Activated CD8-positive, alpha-beta T cell treated with anti-CD3 and anti-CD28 coated beads, Interleukin-2, amount 10 ng/mL, durations not matched to agents 7 days and 5 days (primary cell): ENCODE data around the gene EHD1. TPM values are rescaled to one million over a fixed set of nuclear protein-coding genes. Genes with fewer than 3 reads are reported as not detected.
"Not testable (repeated sequence)": the region's sequence is repeated elsewhere in the genome, so short reads cannot be mapped to it uniquely, and the experiment has no call there.

ENCODE experiments used
- ATAC-seq: fragments of 150-1000 bp; cut with Tn5 transposase; one replicate; pipeline ENCODE4 v1.10.0; 2021; ENCODE audit warnings: moderate library complexity
- CTCF ChIA-PET: fragments of 350-600 bp; sonication (Branson Sonifier 250); formaldehyde crosslinking; loops from one replicate; lab custom pipeline; 2021; ENCODE audit warnings: antibody characterized with exemption; lab: Charles Lee
- POLR2A ChIA-PET: fragments of 350-600 bp; sonication (Branson Sonifier 250); formaldehyde crosslinking; loops from one replicate; lab custom pipeline; 2021; ENCODE audit warnings: antibody characterized with exemption; lab: Charles Lee
- DNase-seq: peaks from one replicate; pipeline ENCODE4 v3.0.0-alpha.2; 2020
- H3K27ac Mint-ChIP-seq: one replicate; pipeline ENCODE4 v1.8.0; 2021; ENCODE audit warnings: mild to moderate bottlenecking, mixed read lengths
- H3K27me3 Mint-ChIP-seq: one replicate; pipeline ENCODE4 v1.8.0; 2021; ENCODE audit warnings: low read depth, mixed read lengths
- H3K36me3 Mint-ChIP-seq: one replicate; pipeline ENCODE4 v1.8.0; 2021; ENCODE audit warnings: low read depth, mixed read lengths
- H3K4me1 Mint-ChIP-seq: one replicate; pipeline ENCODE4 v1.8.0; 2021; ENCODE audit warnings: low read depth, mixed read lengths
- H3K4me3 Mint-ChIP-seq: one replicate; pipeline ENCODE4 v1.8.0; 2021; ENCODE audit warnings: mild to moderate bottlenecking, mixed read lengths
- H3K9me3 Mint-ChIP-seq: one replicate; pipeline ENCODE4 v1.8.0; 2022; ENCODE audit warnings: mixed read lengths; ENCODE audit not compliant: insufficient read depth
- total RNA-seq, 2 experiments: library from RNA; stranded (reverse); gene quantifications; one replicate each; pipeline ENCODE4 v1.2.3, GENCODE V29; 2021

The EHD1 gene
- total RNA-seq, 2 experiments from 2014 or later: 145 to 150 TPM

DNA sequence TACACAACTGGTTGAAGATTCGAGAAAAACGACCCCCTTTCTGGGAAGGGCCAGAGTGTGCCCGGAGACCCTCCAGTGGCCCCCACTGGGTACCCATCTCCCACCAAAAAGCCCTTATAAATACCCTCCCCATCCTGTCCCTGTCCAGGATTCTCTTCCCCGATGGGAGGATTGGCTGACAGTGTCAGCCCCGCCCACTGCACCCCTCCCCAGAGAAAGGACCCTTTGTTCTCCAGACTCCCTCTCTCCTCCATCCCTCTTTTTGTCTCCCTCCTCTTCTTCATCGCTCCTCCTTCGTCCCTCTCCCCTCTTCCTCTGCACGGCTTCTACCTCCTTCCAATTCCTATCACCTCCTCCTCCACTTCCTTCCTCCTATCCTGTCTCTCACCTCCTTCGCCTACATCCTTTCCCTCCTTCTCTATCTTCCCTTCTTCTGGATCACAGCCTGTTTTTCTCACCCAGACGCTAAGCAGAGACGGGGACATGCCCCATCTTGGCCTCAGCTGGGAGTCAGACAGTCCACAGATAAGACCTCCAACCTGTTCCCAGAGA lies 54.8 kb downstream of the EHD1 start:
- ChIA-PET CTCF (no interaction called here), POLR2A (no interaction called here)
- no peak overlapping the region for H3K27ac Mint-ChIP-seq
- ATAC-seq (no peak), DNase-seq (no peak)
- no peaks in the 10 kb centered on the region for H3K36me3 Mint-ChIP-seq
- no peak overlapping the region for H3K4me3 Mint-ChIP-seq
- H3K27me3 Mint-ChIP-seq: no peaks in the 10 kb centered on the region
- no peaks in the 10 kb centered on the region for H3K9me3 Mint-ChIP-seq
- H3K4me1 Mint-ChIP-seq: no peaks in the 10 kb centered on the region

GRCh38 chr11:64817476-64817875 lies 60.9 kb downstream of the EHD1 start:
- CTCF ChIA-PET: interaction anchor here (1.2 kb wide), 1 partner anchor 26 kb away, joined by 3 read pairs; the partner anchor contains the start of gene CDC42BPG
- no peak for ATAC-seq
- H3K4me3 Mint-ChIP-seq: no peak overlapping the region

GRCh38 chr11:64815433-64815832 lies 63.0 kb downstream of the EHD1 start:
- H3K36me3 Mint-ChIP-seq, ATAC-seq, H3K4me1 Mint-ChIP-seq, H3K27ac Mint-ChIP-seq, DNase-seq, H3K9me3 Mint-ChIP-seq, CTCF ChIA-PET, H3K27me3 Mint-ChIP-seq, H3K4me3 Mint-ChIP-seq: not testable (repeated sequence)
- POLR2A ChIA-PET: interaction anchor here (1.0 kb wide), 1 partner anchor 90 kb away, joined by 3 read pairs; no protein-coding TSS in a partner anchor

More at GRCh38 chr11:64817476-64817875, 60.9 kb downstream of the EHD1 start:
- no peaks in the 10 kb centered on the region for H3K9me3 Mint-ChIP-seq
- no peaks in the 10 kb centered on the region for H3K27me3 Mint-ChIP-seq
- H3K36me3 Mint-ChIP-seq: no peaks in the 10 kb centered on the region
- POLR2A ChIA-PET: no interaction called here
- H3K27ac Mint-ChIP-seq: peak overlapping the region; percentile 40
- no peak for DNase-seq
- no peaks in the 10 kb centered on the region for H3K4me1 Mint-ChIP-seq

- Mint-ChIP-seq H3K27me3 (no peaks in the 10 kb centered on the region), H3K36me3 (peaks cover under 1% of the 10 kb centered on the region), H3K9me3 (no peaks in the 10 kb centered on the region), H3K4me1 (peaks cover 13% of the 10 kb centered on the region), H3K27ac (no peak overlapping the region), H3K4me3 (no peak overlapping the region)
- ATAC-seq (no peak), DNase-seq (no peak)
- CTCF ChIA-PET: no interaction called here
- POLR2A ChIA-PET: no interaction called here
Observed at GRCh38 chr11:64814712-64815187, 63.7 kb downstream of the EHD1 start.

DNA sequence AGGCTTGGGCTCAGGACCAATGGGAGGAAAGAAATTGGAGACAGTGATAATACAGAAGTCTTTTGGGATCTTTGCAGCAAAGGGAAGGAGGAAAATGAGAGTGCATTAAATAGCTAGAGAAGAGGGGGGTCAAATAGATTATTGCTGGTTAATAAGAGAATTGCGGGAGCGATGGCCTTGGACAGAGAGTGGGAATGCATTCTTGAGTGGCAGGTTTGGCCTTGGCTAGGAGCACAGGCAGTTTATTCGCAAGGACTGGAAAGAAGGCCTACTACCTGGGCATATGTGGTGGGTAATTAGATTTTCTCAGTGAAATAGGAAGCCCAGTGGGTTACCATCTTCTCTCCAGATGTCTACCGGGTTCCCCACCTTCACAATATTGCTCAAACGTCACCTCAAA lies 64.6 kb downstream of the EHD1 start:
- ChIA-PET POLR2A (no interaction called here), CTCF (interaction anchor here (0.7 kb wide), 1 partner anchor 1742 kb away, joined by 3 read pairs; no protein-coding TSS in a partner anchor)
- H3K4me3 Mint-ChIP-seq: no peak overlapping the region
- H3K27me3 Mint-ChIP-seq: no peaks in the 10 kb centered on the region
- peaks cover 7% of the 10 kb centered on the region for H3K36me3 Mint-ChIP-seq
- ATAC-seq (no peak), DNase-seq (no peak)
- H3K27ac Mint-ChIP-seq: no peak overlapping the region
- peaks cover 22% of the 10 kb centered on the region for H3K4me1 Mint-ChIP-seq
- no peaks in the 10 kb centered on the region for H3K9me3 Mint-ChIP-seq

- peaks cover 31% of the 10 kb centered on the region for H3K4me1 Mint-ChIP-seq
- H3K27ac Mint-ChIP-seq: peak overlapping the region; percentile 88
- ATAC-seq: peak; percentile 69
- no peaks in the 10 kb centered on the region for H3K27me3 Mint-ChIP-seq
- H3K9me3 Mint-ChIP-seq: no peaks in the 10 kb centered on the region
- CTCF ChIA-PET: interaction anchor here (0.6 to 2.1 kb wide), 7 partner anchors 17 to 204 kb away, joined by 3 to 8 read pairs (median 3); partner anchors contain the start of genes ARL2 and SF1
- peak overlapping the region; percentile 98 for H3K4me3 Mint-ChIP-seq
- peaks cover 21% of the 10 kb centered on the region for H3K36me3 Mint-ChIP-seq
- DNase-seq: peak; percentile 76
- POLR2A ChIA-PET: interaction anchor here (0.7 to 2.0 kb wide), 6 partner anchors 34 to 487 kb away, joined by 3 to 6 read pairs (median 3); partner anchors contain the start of genes MRPL49 and RASGRP2
Observed at GRCh38 chr11:64810891-64811272, 67.5 kb downstream of the EHD1 start.

DNA sequence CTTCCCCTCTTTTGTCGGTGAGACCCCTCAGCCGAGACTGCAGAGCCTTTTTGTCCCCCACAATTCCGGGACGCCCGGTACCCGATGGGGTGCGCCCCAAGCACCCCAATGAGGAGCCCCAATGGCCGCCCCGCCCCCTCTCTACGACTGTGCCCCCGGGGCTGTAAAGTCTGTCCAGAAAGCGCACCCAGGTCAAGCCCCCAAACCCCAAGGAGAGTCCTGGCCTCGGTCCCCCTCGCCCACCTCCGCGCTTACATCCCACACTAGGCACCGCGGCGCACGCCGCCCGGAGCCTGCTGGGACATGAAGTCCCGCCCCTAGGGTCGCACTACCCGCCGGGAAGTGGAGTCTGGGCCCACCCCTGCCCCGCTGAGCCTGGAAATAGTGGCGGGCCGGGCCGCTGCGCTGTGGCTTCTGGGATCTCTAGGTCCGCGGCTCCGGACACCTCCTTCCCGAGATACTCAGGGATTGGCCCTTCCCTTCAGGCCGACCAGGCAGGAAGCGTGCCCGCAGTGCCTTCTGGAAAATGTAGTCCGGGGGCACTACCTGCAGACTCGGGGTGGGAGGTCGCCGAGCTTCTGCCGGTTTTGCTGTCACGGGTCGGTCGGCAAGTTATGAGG lies 68.0 kb downstream of the EHD1 start, which contains the start of gene MEN1:
Gene MEN1 (minus strand): TSS at position 281 of the 620 bp plus-strand sequence. CDS start 442 bp downstream, outside the sequence.
- CTCF ChIA-PET: interaction anchor here (0.8 to 2.1 kb wide), 6 partner anchors 18 to 204 kb away, joined by 3 to 8 read pairs (median 3); partner anchors contain the start of genes ARL2 and SF1

GRCh38 chr11:64809781-64810241 lies 68.6 kb downstream of the EHD1 start:
- H3K36me3 Mint-ChIP-seq: peaks cover 25% of the 10 kb centered on the region
- H3K4me1 Mint-ChIP-seq: peaks cover 31% of the 10 kb centered on the region
- peak overlapping the region; percentile 98 for H3K4me3 Mint-ChIP-seq
- POLR2A ChIA-PET: interaction anchor here (2.0 kb wide), 1 partner anchor 65 kb away, joined by 6 read pairs; the partner anchor contains the start of gene RASGRP2
- H3K9me3 Mint-ChIP-seq: no peaks in the 10 kb centered on the region
- CTCF ChIA-PET: interaction anchor here (0.6 to 2.1 kb wide), 5 partner anchors 22 to 198 kb away, joined by 3 to 8 read pairs (median 3); partner anchors contain the start of gene SF1
- peak; percentile 28 for DNase-seq
- ATAC-seq: peak; percentile 25
- no peaks in the 10 kb centered on the region for H3K27me3 Mint-ChIP-seq
- peak overlapping the region; percentile 88 for H3K27ac Mint-ChIP-seq

More for the DNA sequence above, 68.0 kb downstream of the EHD1 start, which contains the start of gene MEN1:
- ATAC-seq (peak; percentile 93), DNase-seq (peak; percentile 88)
- H3K36me3 Mint-ChIP-seq: peaks cover 25% of the 10 kb centered on the region
- POLR2A ChIA-PET: interaction anchor here (0.8 to 2.0 kb wide), 5 partner anchors 34 to 324 kb away, joined by 3 to 6 read pairs (median 3); partner anchors contain the start of genes MRPL49 and RASGRP2
- H3K27me3 Mint-ChIP-seq: no peaks in the 10 kb centered on the region
- peak within 1 kb of the TSS; percentile 98 for H3K4me3 Mint-ChIP-seq
- H3K9me3 Mint-ChIP-seq: no peaks in the 10 kb centered on the region
- H3K4me1 Mint-ChIP-seq: peaks cover 31% of the 10 kb centered on the region
- H3K27ac Mint-ChIP-seq: peak within 1 kb of the TSS; percentile 88

DNA sequence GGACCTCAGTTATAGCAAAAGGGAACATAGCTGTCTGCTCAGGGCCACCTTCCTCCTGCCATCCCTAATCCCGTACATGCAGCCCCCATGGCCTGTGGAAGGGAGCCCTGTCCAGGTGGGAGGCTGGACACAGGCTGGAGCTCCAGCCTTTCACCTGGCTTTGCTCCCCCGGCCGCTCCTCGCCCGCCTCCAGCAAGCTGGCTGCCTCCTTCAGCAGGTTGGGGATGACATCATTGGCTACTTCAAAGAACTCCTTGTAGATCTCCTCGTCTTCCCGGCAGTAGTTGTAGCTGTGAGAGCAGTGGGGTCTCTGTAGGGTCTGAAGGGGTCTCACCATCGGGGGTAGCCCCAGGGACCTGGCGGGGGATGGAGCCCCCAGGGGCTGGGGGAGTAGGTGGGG lies 72.9 kb downstream of the EHD1 start:
- no peaks in the 10 kb centered on the region for H3K9me3 Mint-ChIP-seq
- ChIA-PET POLR2A (no interaction called here), CTCF (no interaction called here)
- H3K27me3 Mint-ChIP-seq: no peaks in the 10 kb centered on the region
- peaks cover 28% of the 10 kb centered on the region for H3K36me3 Mint-ChIP-seq
- peak overlapping the region; percentile 57 for H3K27ac Mint-ChIP-seq
- H3K4me1 Mint-ChIP-seq: peaks cover 53% of the 10 kb centered on the region
- ATAC-seq (no peak), DNase-seq (no peak)
- H3K4me3 Mint-ChIP-seq: no peak overlapping the region

GRCh38 chr11:64804346-64805210 lies 73.8 kb downstream of the EHD1 start:
- Mint-ChIP-seq H3K27me3 (no peaks in the 10 kb centered on the region), H3K9me3 (no peaks in the 10 kb centered on the region), H3K4me3 (peak overlapping the region; percentile 85), H3K4me1 (peaks cover 50% of the 10 kb centered on the region), H3K27ac (no peak overlapping the region), H3K36me3 (peaks cover 30% of the 10 kb centered on the region)
- ATAC-seq (no peak), DNase-seq (no peak)
- CTCF ChIA-PET: interaction anchor here (0.6 to 1.4 kb wide), 5 partner anchors 39 to 314 kb away, joined by 3 to 9 read pairs (median 3); partner anchors contain the start of gene ARL2
- POLR2A ChIA-PET: interaction anchor here (0.6 to 1.3 kb wide), 3 partner anchors 19 to 317 kb away, joined by 3 read pairs; partner anchors contain the start of genes FAU and MRPL49
